T-helper 2 cell treated with Interferon-gamma antibody and Interleukin-4, amounts not matched to agents 5 μg/mL and 100 μg/mL, for 36 hours (primary cell): ENCODE data around the gene AKR1C1.
"Not testable (repeated sequence)": the region's sequence is repeated elsewhere in the genome, so short reads cannot be mapped to it uniquely, and the experiment has no call there.

Experiments used
- DNase-seq: peaks from one replicate; pipeline ENCODE4 v3.0.0; 2021; ENCODE audit warnings: low spot score
- H3K27ac Mint-ChIP-seq: one replicate; pipeline ENCODE4 v1.8.0; 2021; ENCODE audit warnings: mild to moderate bottlenecking, mixed read lengths
- H3K27me3 Mint-ChIP-seq: one replicate; pipeline ENCODE4 v1.8.0; 2021; ENCODE audit warnings: low read depth, mixed read lengths
- H3K36me3 Mint-ChIP-seq: one replicate; pipeline ENCODE4 v1.8.0; 2021; ENCODE audit warnings: low read depth, mixed read lengths
- H3K4me1 Mint-ChIP-seq: one replicate; pipeline ENCODE4 v1.8.0; 2021; ENCODE audit warnings: low read depth, mixed read lengths
- H3K4me3 Mint-ChIP-seq: one replicate; pipeline ENCODE4 v1.8.0; 2022; ENCODE audit warnings: mild to moderate bottlenecking, moderate library complexity, mixed read lengths
- H3K9me3 Mint-ChIP-seq: one replicate; pipeline ENCODE4 v1.8.0; 2021; ENCODE audit warnings: mixed read lengths

Gene AKR1C1

GRCh38 chr10:5031588-5031987, 68.4 kb downstream of the AKR1C1 start:
- H3K27me3 Mint-ChIP-seq, H3K4me3 Mint-ChIP-seq, H3K27ac Mint-ChIP-seq, H3K4me1 Mint-ChIP-seq, H3K36me3 Mint-ChIP-seq, DNase-seq: not testable (repeated sequence)
- peaks cover 33% of the 10 kb centered on the region for H3K9me3 Mint-ChIP-seq

GRCh38 chr10:5032444-5032843, 69.2 kb downstream of the AKR1C1 start:
- not testable (repeated sequence) for H3K27me3 Mint-ChIP-seq, H3K4me1 Mint-ChIP-seq, H3K4me3 Mint-ChIP-seq, DNase-seq, H3K27ac Mint-ChIP-seq, H3K36me3 Mint-ChIP-seq
- peaks cover 33% of the 10 kb centered on the region for H3K9me3 Mint-ChIP-seq
